HepG2 (cell line): Measurements from ENCODE around the gene CD83. TPM values are rescaled to one million over a fixed set of nuclear protein-coding genes. Genes with fewer than 3 reads are reported as not detected.
A peak's percentile ranks its signal among the peaks of the same experiment; 100 is the strongest.

Experiments
- ATAC-seq: fragments of 200-7000 bp; cut with Tn5 transposase; 3 replicates; pipeline ENCODE4 v1.9.1; 2020; ENCODE audit warnings: mild to moderate bottlenecking, moderate library complexity
- BruUV-seq: library from RNA; stranded (reverse); fragments of 400-500 nt; replicated peaks from 2 replicates; lab custom pipeline; 2021; lab: Mats Ljungman, UMichigan
- CTCF ChIA-PET: fragments of 300-600 bp; formaldehyde crosslinking; extraction: SDS; loops from one replicate; lab custom pipeline; 2021; ENCODE audit warnings: low total read pairs, inconsistent platforms, low intra/inter-chr PET ratio; lab: Yijun Ruan, JAX
- POLR2A ChIA-PET: fragments of 350-600 bp; sonication (Branson Sonifier 250); formaldehyde crosslinking; loops from one replicate; lab custom pipeline; 2020; ENCODE audit warnings: antibody characterized with exemption, inconsistent platforms; lab: Yijun Ruan, JAX
- DNase-seq: peaks from one replicate; pipeline ENCODE4 v3.0.0-alpha.2; 2015; ENCODE audit warnings: low spot score
- FAIRE-seq: peaks from 3 replicates; lab custom pipeline; 2011; peaks lifted over from hg19 to GRCh38; lab: Jason Lieb, UNC
- H2AFZ ChIP-seq: one replicate; pipeline ENCODE4 v1.6.1; 2011; ENCODE audit warnings: low read length, inconsistent platforms
- H3K27ac ChIP-seq: fragments of 300-600 bp; 3 replicates; pipeline ENCODE4 v1.8.0; 2011; ENCODE audit warnings: mixed run types, mild to moderate bottlenecking, mixed read lengths, low read length, inconsistent platforms; ENCODE audit not compliant: insufficient read depth; ENCODE audit errors: extremely low read length
- H3K27me3 ChIP-seq, 2 experiments: fragments of 200-600 bp in 1 of 2; 2 replicates in 1 of 2; 3 replicates in 1 of 2; pipeline versions ENCODE4 v1.6.0 to v1.8.0; 2011; ENCODE audit warnings: low read length in 2 of 2, mild to moderate bottlenecking in 2 of 2, moderate library complexity in 2 of 2, inconsistent platforms in 1 of 2; ENCODE audit not compliant: insufficient read depth in 2 of 2, control insufficient read depth in 1 of 2
- H3K36me3 ChIP-seq, 2 experiments: fragments of 200-600 bp in 1 of 2; replicated peaks in 1 of 2; 2 replicates in 1 of 2; 3 replicates in 1 of 2; pipeline versions ENCODE4 v1.5.1 to v1.8.0; 2011; ENCODE audit warnings: low read length in 2 of 2, inconsistent platforms in 1 of 2; ENCODE audit not compliant: insufficient read depth in 2 of 2, control insufficient read depth in 1 of 2
- H3K4me1 ChIP-seq: 2 replicates; pipeline ENCODE4 v1.5.1; 2012; ENCODE audit warnings: low read length, inconsistent platforms; ENCODE audit not compliant: insufficient read depth
- H3K4me2 ChIP-seq: 2 replicates; pipeline ENCODE4 v1.6.0; 2011; ENCODE audit warnings: low read depth, low read length, inconsistent platforms
- H3K4me3 ChIP-seq, 3 experiments: fragments of 200-600 bp in 1 of 3; sonication (generic), shearing (Covaris generic) in 1 of 3; replicated peaks in 1 of 3; 2 replicates each; pipeline ENCODE4 v1.5.1; 2011 to 2016; ENCODE audit warnings: low read length in 3 of 3, inconsistent platforms in 2 of 3, low read depth in 2 of 3, mild to moderate bottlenecking in 2 of 3, control low read depth in 1 of 3, mixed read lengths in 1 of 3; ENCODE audit not compliant: insufficient read depth in 1 of 3
- H3K79me2 ChIP-seq: one replicate; pipeline ENCODE4 v1.6.1; 2011; ENCODE audit warnings: low read length, inconsistent platforms; ENCODE audit not compliant: insufficient read depth
- H3K9ac ChIP-seq: 2 replicates; pipeline ENCODE4 v1.6.0; 2011; ENCODE audit warnings: mild to moderate bottlenecking, low read depth, low read length, inconsistent platforms; ENCODE audit not compliant: insufficient read depth
- H3K9me3 ChIP-seq: 2 replicates; pipeline ENCODE4 v1.5.1; 2012; ENCODE audit warnings: mild to moderate bottlenecking, low read length
- H4K20me1 ChIP-seq: 2 replicates; pipeline ENCODE4 v1.6.0; 2011; ENCODE audit warnings: inconsistent platforms, mild to moderate bottlenecking, low read length, moderate library complexity; ENCODE audit not compliant: insufficient read depth
- MZF1 ChIP-seq: sonication (generic); formaldehyde crosslinking; IDR thresholded peaks from 2 replicates; pipeline ENCODE4 v1.8.1; 2023; ENCODE audit warnings: mild to moderate bottlenecking, missing genetic modification reagents, borderline replicate concordance
- SMAD3 ChIP-seq: sonication (generic); formaldehyde crosslinking; IDR thresholded peaks from 2 replicates; pipeline ENCODE4 v1.4.0; 2020; ENCODE audit warnings: missing genetic modification reagents
- ZNF629 ChIP-seq: sonication (generic); formaldehyde crosslinking; conservative IDR thresholded peaks from 2 replicates; pipeline ENCODE4 v1.5.0; 2020; ENCODE audit warnings: missing genetic modification reagents
- ZNF879 ChIP-seq: sonication (generic); formaldehyde crosslinking; IDR thresholded peaks from 2 replicates; pipeline ENCODE4 v1.8.1; 2023; ENCODE audit warnings: missing genetic modification reagents
- WGBS: methylation state at CpG from one replicate; pipeline ENCODE4 v1.1.6; 2017; ENCODE audit warnings: low lambda C conversion rate; 5-methylcytosine and 5-hydroxymethylcytosine counted together
- in situ Hi-C: cut with HindIII; loops from 2 replicates; pipeline ENCODE4 v1.10.0; 2017; ENCODE audit warnings: low pct_unique_long_range_greater_than_20kb; ENCODE audit not compliant: extremely low pct_ligation_motif_present
- intact Hi-C: fragments of 100-400 bp; cut with micrococcal nuclease; formaldehyde crosslinking; loops from one replicate; pipeline ENCODE4 v1.10.0; 2022; ENCODE audit not compliant: unreplicated experiment
- polyA plus RNA-seq, 8 experiments: library from polyadenylated mRNA; depleted of rRNA in 3 of 8; stranded (reverse) in 7 of 8; unstranded in 1 of 8; fragments of >200 nt; fragmentation: Illumina TruSeq in 4 of 8; extraction: Trizol in 4 of 8; gene quantifications; 2 replicates each; pipeline versions ENCODE4 v1.2.1 to v1.2.3, GENCODE V29; 2011 to 2016; ENCODE audit warnings: low read depth in 4 of 8, missing spikeins in 1 of 8, mixed read lengths in 1 of 8; ENCODE audit not compliant: insufficient read depth in 1 of 8
- total RNA-seq, 5 experiments: library from RNA; depleted of rRNA; stranded (reverse); fragments of >200 nt; fragmentation: Illumina TruSeq; extraction: Trizol; gene quantifications; 2 replicates each; pipeline ENCODE4 v1.2.3, GENCODE V29; 2016; ENCODE audit warnings: low read depth in 1 of 5

The CD83 gene
- total and polyA plus RNA-seq, 2 of the 13 experiments (the other 11 are each of a cell fraction or from before 2014, with no cell fraction given): 0.46 to 2.3 TPM

DNA sequence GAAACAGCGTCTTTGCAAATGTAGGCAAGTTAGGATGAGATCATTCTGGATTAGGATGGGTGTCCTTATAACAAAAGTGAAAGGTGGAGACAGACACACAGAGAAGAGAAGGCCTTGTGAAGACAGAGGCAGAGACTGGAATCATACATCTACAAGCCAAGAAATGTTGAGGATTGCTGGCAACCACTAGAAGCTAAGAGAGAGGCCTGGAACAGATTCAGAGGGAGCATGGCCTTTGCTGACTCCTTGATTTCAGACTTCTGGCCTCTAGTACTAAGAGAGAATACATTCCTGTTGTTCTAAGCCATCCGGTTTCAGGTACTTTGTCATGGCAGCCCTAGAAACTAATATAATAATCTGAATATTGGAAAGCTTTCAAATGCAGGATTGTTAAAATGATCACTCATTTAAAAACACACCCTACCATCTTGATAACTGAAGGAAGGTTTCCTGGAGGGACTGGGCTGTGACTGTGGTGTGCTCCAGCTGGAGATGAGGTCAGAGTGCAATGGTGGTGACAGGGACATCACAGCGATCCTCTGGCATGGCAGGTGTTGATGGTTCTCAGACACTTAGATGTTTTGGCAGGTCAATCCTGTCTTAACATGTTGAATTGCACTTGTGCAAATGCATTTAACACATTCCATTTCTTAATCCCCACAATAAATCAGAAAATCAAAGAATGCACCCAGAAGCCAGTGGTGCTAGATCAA is 25.1 kb downstream of the CD83 start:
- Histone ChIP-seq H3K79me2 (no peaks in the 10 kb centered on the region), H4K20me1 (no peaks in the 10 kb centered on the region), H3K36me3 (no peaks in the 10 kb centered on the region), H3K4me3 (no peak overlapping the region), H3K27ac (no peak overlapping the region), H2AFZ (no peak overlapping the region), H3K4me2 (no peak overlapping the region), H3K9me3 (no peaks in the 10 kb centered on the region), H3K4me1 (no peaks in the 10 kb centered on the region), H3K9ac (no peak overlapping the region), H3K27me3 (peaks cover 2 to 19% of the 10 kb centered on the region in 2 experiments; a peak in 3 of 5 replicates)
- ChIA-PET CTCF (interaction anchor here (3.0 kb wide), 1 partner anchor 234 kb away, joined by 29 read pairs; no protein-coding TSS in a partner anchor), POLR2A (no interaction called here)
- FAIRE-seq (no peak), DNase-seq (no peak), ATAC-seq (no peak)
- 53% methylated on average over 3 of the region's 3 CpGs for WGBS
- in situ Hi-C loops (loop anchor here (5.0 kb wide), 1 partner anchor 235 kb away; no protein-coding TSS in a partner anchor), intact Hi-C loops (no loop called here)
- BruUV-seq: no TSS peak
- TF ChIP-seq ZNF879: no peak
- no peak for TF ChIP-seq MZF1 (CRISPR knock-in tag)

- ATAC-seq: no peak
- H3K9me3 ChIP-seq: no peaks in the 10 kb centered on the region
- H3K36me3 ChIP-seq: no peaks in the 10 kb centered on the region
- no peaks in the 10 kb centered on the region for H4K20me1 ChIP-seq
- H3K4me1 ChIP-seq: no peaks in the 10 kb centered on the region
- no TSS peak for BruUV-seq
- no peak overlapping the region for H3K27ac ChIP-seq
- H3K9ac ChIP-seq: no peak overlapping the region
- TF ChIP-seq ZNF629 (peak; percentile 72), SMAD3 (CRISPR knock-in tag) (no peak)
- TF ChIP-seq, all 625 proteins: peak for 1
- DNase-seq: no peak
- Histone ChIP-seq H3K4me2 (no peak overlapping the region), H3K79me2 (no peaks in the 10 kb centered on the region), H3K4me3 (no peak overlapping the region), H2AFZ (no peak overlapping the region), H3K27me3 (peaks cover 2 to 22% of the 10 kb centered on the region in 2 experiments; a peak in 3 of 5 replicates)
- in situ Hi-C loops: loop anchor here (5.0 kb wide), 1 partner anchor 236 kb away; no protein-coding TSS in a partner anchor
- 43% methylated on average over 4 of the region's 4 CpGs for WGBS
- FAIRE-seq: no peak
- CTCF ChIA-PET: interaction anchor here (3.0 kb wide), 1 partner anchor 234 kb away, joined by 29 read pairs; no protein-coding TSS in a partner anchor
- intact Hi-C loops: no loop called here
- POLR2A ChIA-PET: no interaction called here
Measured at GRCh38 chr6:14143305-14143704, 25.7 kb downstream of the CD83 start.
